IPS-20b (cell line): ENCODE results near the gene MYNN.

ENCODE experiments used
- H3K27ac ChIP-seq: one replicate; pipeline ENCODE4 v1.5.1; 2013; ENCODE audit warnings: low read length
- H3K27me3 ChIP-seq: 2 replicates; pipeline ENCODE4 v1.6.1; 2013; ENCODE audit warnings: mild to moderate bottlenecking, low read length, inconsistent platforms; ENCODE audit not compliant: insufficient read depth
- H3K36me3 ChIP-seq: 2 replicates; pipeline ENCODE4 v1.6.1; 2013; ENCODE audit warnings: low read depth, mild to moderate bottlenecking, inconsistent platforms, low read length, moderate library complexity; ENCODE audit not compliant: insufficient read depth
- H3K4me1 ChIP-seq: 2 replicates; pipeline ENCODE4 v1.6.1; 2013; ENCODE audit warnings: mild to moderate bottlenecking, control low read depth, inconsistent platforms, low read length, moderate library complexity; ENCODE audit not compliant: insufficient read depth
- H3K4me3 ChIP-seq: 2 replicates; pipeline ENCODE4 v1.5.1; 2013; ENCODE audit warnings: mild to moderate bottlenecking, low read length, inconsistent platforms
- H3K9ac ChIP-seq: 2 replicates; pipeline ENCODE4 v1.6.1; 2013; ENCODE audit warnings: low read depth, mild to moderate bottlenecking, inconsistent platforms, low read length, moderate library complexity
- H3K9me3 ChIP-seq: 2 replicates; pipeline ENCODE4 v1.6.1; 2013; ENCODE audit warnings: mild to moderate bottlenecking, low read depth, low read length, inconsistent platforms; ENCODE audit not compliant: insufficient read depth

MYNN gene

DNA sequence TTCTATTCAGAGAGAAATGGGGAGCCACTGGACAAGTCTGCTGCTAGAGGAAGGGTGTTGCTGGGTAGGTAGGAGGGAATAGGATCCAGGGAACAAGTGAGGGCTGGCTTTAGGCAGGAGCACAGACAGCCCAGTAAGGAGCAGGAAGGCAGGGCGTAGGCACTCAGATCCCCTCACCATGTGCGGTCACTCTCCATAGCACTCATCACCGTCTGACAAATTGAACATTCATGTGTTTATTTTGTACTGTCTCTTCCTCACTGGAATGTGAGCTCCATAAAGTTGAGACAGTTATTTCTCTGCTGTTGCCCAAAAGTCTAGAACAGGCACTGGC, 63.7 kb downstream of the MYNN start:
- Histone ChIP-seq H3K27ac (no peak overlapping the region), H3K9ac (no peak overlapping the region), H3K36me3 (no peaks in the 10 kb centered on the region), H3K4me3 (no peak overlapping the region), H3K4me1 (no peaks in the 10 kb centered on the region), H3K9me3 (no peaks in the 10 kb centered on the region), H3K27me3 (no peaks in the 10 kb centered on the region)

- no peak overlapping the region for H3K4me3 ChIP-seq
- no peak overlapping the region for H3K27ac ChIP-seq
- H3K4me1 ChIP-seq = no peaks in the 10 kb centered on the region
- no peak overlapping the region for H3K9ac ChIP-seq
- no peaks in the 10 kb centered on the region for H3K27me3 ChIP-seq
- H3K9me3 ChIP-seq = no peaks in the 10 kb centered on the region
- H3K36me3 ChIP-seq = no peaks in the 10 kb centered on the region
Observed at GRCh38 chr3:169838511-169839030, 65.4 kb downstream of the MYNN start.
